Panc1 (cell line): ENCODE data around the gene PIEZO1. TPM values are rescaled to one million over a fixed set of nuclear protein-coding genes. Genes with fewer than 3 reads are reported as not detected.

Experiments used
- ATAC-seq: fragments of 200-7000 bp; cut with Tn5 transposase; 2 replicates; pipeline ENCODE4 v1.9.1; 2020; ENCODE audit warnings: mild to moderate bottlenecking, moderate library complexity
- BruUV-seq: library from RNA; stranded (reverse); fragments of 400-500 nt; replicated peaks from 2 replicates; lab custom pipeline; 2021; lab: Mats Ljungman, UMichigan
- CTCF ChIA-PET: fragments of 300-600 bp; sonication (Branson Sonifier 250); formaldehyde crosslinking; loops from one replicate; lab custom pipeline; 2022; ENCODE audit warnings: antibody characterized with exemption; lab: Charles Lee
- POLR2A ChIA-PET: fragments of 300-600 bp; sonication (Branson Sonifier 250); formaldehyde crosslinking; loops from one replicate; lab custom pipeline; 2022; ENCODE audit warnings: antibody characterized with exemption; lab: Charles Lee
- DNase-seq: peaks from one replicate; pipeline ENCODE4 v3.0.0-alpha.2; 2010; ENCODE audit warnings: low read depth, low spot score
- H3K27ac ChIP-seq: 2 replicates; pipeline ENCODE4 v1.5.1; 2011; ENCODE audit warnings: mild to moderate bottlenecking, low read length, inconsistent platforms
- H3K27me3 ChIP-seq: fragments of 200-500 bp; sonication (Bioruptor generic); 2 replicates; pipeline ENCODE4 v1.6.0; 2014; ENCODE audit warnings: low read length, inconsistent platforms; ENCODE audit not compliant: control insufficient read depth, insufficient read depth
- H3K36me3 ChIP-seq: fragments of 200-500 bp; sonication (Bioruptor generic); 2 replicates; pipeline ENCODE4 v1.5.1; 2014; ENCODE audit warnings: inconsistent platforms, mild to moderate bottlenecking, low read length, moderate library complexity; ENCODE audit not compliant: control insufficient read depth, insufficient read depth
- H3K4me1 ChIP-seq: 2 replicates; pipeline ENCODE4 v1.5.1; 2011; ENCODE audit warnings: inconsistent platforms, mild to moderate bottlenecking, low read length, moderate library complexity; ENCODE audit not compliant: control insufficient read depth, insufficient read depth
- H3K4me3 ChIP-seq, 2 experiments: 2 replicates each; pipeline ENCODE4 v1.5.1; 2011 to 2012; ENCODE audit warnings: low read depth in 2 of 2, low read length in 2 of 2, mild to moderate bottlenecking in 2 of 2, inconsistent platforms in 1 of 2, moderate library complexity in 1 of 2
- H3K9me3 ChIP-seq: fragments of 200-500 bp; sonication (Bioruptor generic); 2 replicates; pipeline ENCODE4 v1.5.1; 2014; ENCODE audit warnings: low read depth, mild to moderate bottlenecking, inconsistent platforms, low read length, moderate library complexity; ENCODE audit not compliant: control insufficient read depth, insufficient read depth
- POLR2AphosphoS5 ChIP-seq: IDR thresholded peaks from 2 replicates; pipeline ENCODE4 v1.6.1; 2012; ENCODE audit warnings: mild to moderate bottlenecking, low read depth, low read length, moderate library complexity
- REST ChIP-seq, 2 experiments: IDR thresholded peaks; 2 replicates each; pipeline ENCODE4 v1.6.1; 2011 to 2012; ENCODE audit warnings: low read depth in 2 of 2, control low read depth in 1 of 2, low read length in 1 of 2, mild to moderate bottlenecking in 1 of 2, moderate library complexity in 1 of 2; ENCODE audit not compliant: insufficient read depth in 1 of 2
- SIN3A ChIP-seq: IDR thresholded peaks from 2 replicates; pipeline ENCODE4 v1.6.1; 2012; ENCODE audit warnings: low read depth, mild to moderate bottlenecking, low read length, moderate library complexity, borderline replicate concordance; ENCODE audit not compliant: insufficient read depth
- TCF7L2 ChIP-seq: IDR thresholded peaks from 2 replicates; pipeline ENCODE4 v1.6.1; 2011; ENCODE audit warnings: mild to moderate bottlenecking, low read depth, low read length, inconsistent platforms
- in situ Hi-C: cut with HindIII; loops from 2 replicates; pipeline ENCODE4 v1.10.0; 2016; ENCODE audit warnings: low sequenced_read_pairs, low pct_unique_long_range_greater_than_20kb
- intact Hi-C: fragments of 100-400 bp; cut with micrococcal nuclease; formaldehyde crosslinking; loops from one replicate; pipeline ENCODE4 v1.10.0; 2022; ENCODE audit not compliant: unreplicated experiment
- total RNA-seq: library from RNA; stranded (reverse); gene quantifications from one replicate; pipeline ENCODE4 v1.2.1, GENCODE V29; 2021; ENCODE audit not compliant: unreplicated experiment
- TF ChIP-seq, protein P1 (sequence below): fragments of 450-650 bp; IDR thresholded peaks from 2 replicates; pipeline ENCODE4 v1.5.1; 2017; ENCODE audit warnings: mild to moderate bottlenecking

PIEZO1 gene
- total RNA-seq, 1 experiment from 2014 or later: 175 TPM

- BruUV-seq: no TSS peak
- Histone ChIP-seq H3K4me3 (no peak overlapping the region), H3K27ac (no peak overlapping the region), H3K9me3 (no peaks in the 10 kb centered on the region), H3K27me3 (no peaks in the 10 kb centered on the region), H3K4me1 (no peaks in the 10 kb centered on the region; the same call in 1 of the 2 replicates), H3K36me3 (no peaks in the 10 kb centered on the region; the same call in 1 of the 2 replicates)
- ChIA-PET POLR2A (no interaction called here), CTCF (no interaction called here)
- intact Hi-C loops: no loop called here
- DNase-seq (no peak), ATAC-seq (no peak)
- TF ChIP-seq POLR2AphosphoS5 (no peak), TCF7L2 (no peak), REST (IDR thresholded peaks at IDR 0.05; ENCODE audit: insufficient read depth in 1 of 2, low read depth in 2 of 2, low read length in 1 of 2) (no peak), SIN3A (no peak)
- TF ChIP-seq, protein P1, sequence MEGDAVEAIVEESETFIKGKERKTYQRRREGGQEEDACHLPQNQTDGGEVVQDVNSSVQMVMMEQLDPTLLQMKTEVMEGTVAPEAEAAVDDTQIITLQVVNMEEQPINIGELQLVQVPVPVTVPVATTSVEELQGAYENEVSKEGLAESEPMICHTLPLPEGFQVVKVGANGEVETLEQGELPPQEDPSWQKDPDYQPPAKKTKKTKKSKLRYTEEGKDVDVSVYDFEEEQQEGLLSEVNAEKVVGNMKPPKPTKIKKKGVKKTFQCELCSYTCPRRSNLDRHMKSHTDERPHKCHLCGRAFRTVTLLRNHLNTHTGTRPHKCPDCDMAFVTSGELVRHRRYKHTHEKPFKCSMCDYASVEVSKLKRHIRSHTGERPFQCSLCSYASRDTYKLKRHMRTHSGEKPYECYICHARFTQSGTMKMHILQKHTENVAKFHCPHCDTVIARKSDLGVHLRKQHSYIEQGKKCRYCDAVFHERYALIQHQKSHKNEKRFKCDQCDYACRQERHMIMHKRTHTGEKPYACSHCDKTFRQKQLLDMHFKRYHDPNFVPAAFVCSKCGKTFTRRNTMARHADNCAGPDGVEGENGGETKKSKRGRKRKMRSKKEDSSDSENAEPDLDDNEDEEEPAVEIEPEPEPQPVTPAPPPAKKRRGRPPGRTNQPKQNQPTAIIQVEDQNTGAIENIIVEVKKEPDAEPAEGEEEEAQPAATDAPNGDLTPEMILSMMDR: no peak
- in situ Hi-C loops: no loop called here
These were observed 57.1 kb downstream of the PIEZO1 start for GRCh38 chr16:88727871-88728270.

DNA sequence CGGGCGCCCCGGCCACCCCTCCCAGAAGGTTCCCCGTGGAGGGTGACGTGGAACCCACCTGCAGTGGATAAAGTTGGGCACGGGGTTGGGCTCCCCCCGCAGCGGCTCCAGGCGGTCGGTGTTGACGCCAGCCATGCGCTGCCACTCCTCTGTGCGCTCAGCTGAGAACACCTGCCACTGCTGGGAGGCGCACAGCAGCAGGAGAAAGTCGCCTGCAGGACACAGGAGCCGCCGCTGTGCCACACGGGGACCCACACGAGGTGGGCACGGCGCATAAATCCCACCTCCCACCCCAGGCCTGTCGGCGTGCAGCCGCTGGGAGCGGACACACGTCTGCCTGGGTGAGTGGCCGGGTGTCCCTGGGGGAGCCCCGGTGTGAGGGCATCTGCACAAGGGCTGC lies 58.0 kb downstream of the PIEZO1 start:
- H3K36me3 ChIP-seq: no peaks in the 10 kb centered on the region; the same call in 1 of the 2 replicates
- no peak for DNase-seq

More for the DNA sequence above, 58.0 kb downstream of the PIEZO1 start:
- H3K9me3 ChIP-seq: no peaks in the 10 kb centered on the region
- CTCF ChIA-PET: no interaction called here
- no peak overlapping the region for H3K27ac ChIP-seq
- no peak for ATAC-seq
- POLR2A ChIA-PET: no interaction called here
- BruUV-seq: no TSS peak
- TF ChIP-seq POLR2AphosphoS5 (no peak), TCF7L2 (no peak), SIN3A (no peak), REST (IDR thresholded peaks at IDR 0.05; ENCODE audit: insufficient read depth in 1 of 2, low read depth in 2 of 2, low read length in 1 of 2) (no peak)
- TF ChIP-seq, protein P1: no peak
- H3K4me3 ChIP-seq: no peak overlapping the region
- intact Hi-C loops (no loop called here), in situ Hi-C loops (no loop called here)
- no peaks in the 10 kb centered on the region for H3K27me3 ChIP-seq
- no peaks in the 10 kb centered on the region; the same call in 1 of the 2 replicates for H3K4me1 ChIP-seq
